GM10266 (cell line): ENCODE measurements around the gene FERMT3.
A peak's percentile ranks its signal among the peaks of the same experiment; 100 is the strongest.

Experiments used
- DNase-seq: peaks from one replicate; pipeline ENCODE4 v3.0.0; 2012; ENCODE audit errors: extremely low spot score
- TF ChIP-seq, protein P1 (sequence below): IDR thresholded peaks from 2 replicates; pipeline ENCODE4 v1.5.1; 2012; ENCODE audit warnings: mild to moderate bottlenecking, low read depth; ENCODE audit not compliant: control insufficient read depth, insufficient read depth; ENCODE audit errors: missing control alignments

The FERMT3 gene

DNA sequence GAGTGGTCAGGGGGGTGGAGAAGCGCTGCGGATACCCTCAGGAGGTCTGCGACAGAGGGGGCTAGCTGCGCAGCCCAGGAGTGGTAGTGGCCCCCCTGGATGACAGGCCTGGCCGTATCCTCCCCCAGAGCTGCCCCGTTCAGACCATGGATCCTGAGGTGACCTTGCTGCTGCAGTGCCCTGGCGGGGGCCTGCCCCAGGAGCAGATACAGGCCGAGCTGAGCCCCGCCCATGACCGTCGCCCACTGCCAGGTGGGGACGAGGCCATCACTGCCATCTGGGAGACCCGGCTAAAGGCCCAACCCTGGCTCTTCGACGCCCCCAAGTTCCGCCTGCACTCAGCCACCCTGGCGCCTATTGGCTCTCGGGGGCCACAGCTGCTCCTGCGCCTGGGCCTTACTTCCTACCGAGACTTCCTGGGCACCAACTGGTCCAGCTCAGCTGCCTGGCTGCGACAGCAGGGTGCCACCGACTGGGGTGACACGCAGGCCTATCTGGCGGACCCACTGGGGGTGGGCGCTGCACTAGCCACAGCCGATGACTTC is 20.1 kb downstream of the FERMT3 start:
- TF ChIP-seq, protein P1, sequence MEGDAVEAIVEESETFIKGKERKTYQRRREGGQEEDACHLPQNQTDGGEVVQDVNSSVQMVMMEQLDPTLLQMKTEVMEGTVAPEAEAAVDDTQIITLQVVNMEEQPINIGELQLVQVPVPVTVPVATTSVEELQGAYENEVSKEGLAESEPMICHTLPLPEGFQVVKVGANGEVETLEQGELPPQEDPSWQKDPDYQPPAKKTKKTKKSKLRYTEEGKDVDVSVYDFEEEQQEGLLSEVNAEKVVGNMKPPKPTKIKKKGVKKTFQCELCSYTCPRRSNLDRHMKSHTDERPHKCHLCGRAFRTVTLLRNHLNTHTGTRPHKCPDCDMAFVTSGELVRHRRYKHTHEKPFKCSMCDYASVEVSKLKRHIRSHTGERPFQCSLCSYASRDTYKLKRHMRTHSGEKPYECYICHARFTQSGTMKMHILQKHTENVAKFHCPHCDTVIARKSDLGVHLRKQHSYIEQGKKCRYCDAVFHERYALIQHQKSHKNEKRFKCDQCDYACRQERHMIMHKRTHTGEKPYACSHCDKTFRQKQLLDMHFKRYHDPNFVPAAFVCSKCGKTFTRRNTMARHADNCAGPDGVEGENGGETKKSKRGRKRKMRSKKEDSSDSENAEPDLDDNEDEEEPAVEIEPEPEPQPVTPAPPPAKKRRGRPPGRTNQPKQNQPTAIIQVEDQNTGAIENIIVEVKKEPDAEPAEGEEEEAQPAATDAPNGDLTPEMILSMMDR, result no peak
- DNase-seq, result peak; percentile 86

DNA sequence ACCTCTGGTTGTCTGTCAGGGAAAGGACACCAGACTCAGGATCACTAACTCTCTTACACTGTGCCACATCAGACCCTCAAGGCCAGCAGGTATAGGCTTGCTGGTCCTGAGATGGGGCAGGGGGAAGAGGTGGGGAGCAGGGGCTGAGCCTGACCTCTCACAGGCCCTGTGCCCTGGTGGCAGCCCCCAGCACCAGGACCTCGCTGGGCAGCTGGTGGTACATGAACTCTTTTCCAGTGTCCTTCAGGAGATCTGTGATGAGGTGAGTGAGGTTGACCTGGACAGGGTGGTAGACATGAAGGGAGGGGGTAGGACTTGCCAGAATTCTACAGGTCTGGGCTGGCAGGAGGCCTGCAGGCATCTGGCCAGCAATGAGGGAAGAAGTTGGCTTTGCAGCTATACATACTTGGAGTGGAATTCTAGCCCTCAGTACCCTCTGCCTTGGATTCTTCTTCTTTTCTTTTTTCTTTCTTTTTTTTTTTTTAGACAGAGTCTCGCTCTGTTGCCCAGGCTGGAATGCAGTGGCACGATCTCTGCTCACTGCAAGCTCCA is 21.0 kb downstream of the FERMT3 start:
- TF ChIP-seq, protein P1, result no peak
- no peak for DNase-seq

DNA sequence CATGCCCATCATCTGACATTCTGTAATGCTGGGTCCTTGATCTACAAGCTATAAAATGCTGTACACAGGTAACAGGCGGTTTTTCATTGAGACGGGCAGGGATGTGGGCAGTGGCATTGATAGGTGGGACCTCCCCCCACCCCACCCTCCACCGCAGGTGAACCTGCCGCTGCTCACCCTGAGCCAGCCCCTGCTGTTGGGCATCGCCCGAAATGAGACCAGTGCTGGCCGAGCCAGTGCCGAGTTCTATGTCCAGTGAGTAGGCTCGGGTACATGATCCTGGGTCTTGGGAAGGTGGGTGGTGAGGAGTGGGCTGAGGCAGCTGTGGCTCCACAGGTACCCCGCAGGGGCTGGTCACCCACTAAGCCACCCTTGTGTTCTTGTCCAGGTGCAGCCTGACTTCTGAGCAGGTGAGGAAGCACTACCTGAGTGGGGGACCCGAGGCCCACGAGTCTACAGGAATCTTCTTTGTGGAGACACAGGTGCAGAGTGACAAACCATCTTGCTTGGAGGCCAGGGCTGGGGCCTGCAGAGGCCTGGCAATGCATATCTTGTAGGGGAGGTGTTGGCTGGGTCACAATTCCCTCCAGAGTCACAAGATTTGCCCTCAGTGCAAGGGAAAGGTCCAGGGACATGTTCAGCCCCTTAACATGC is 22.7 kb downstream of the FERMT3 start:
- no peak for DNase-seq
- TF ChIP-seq, protein P1, result no peak

DNA sequence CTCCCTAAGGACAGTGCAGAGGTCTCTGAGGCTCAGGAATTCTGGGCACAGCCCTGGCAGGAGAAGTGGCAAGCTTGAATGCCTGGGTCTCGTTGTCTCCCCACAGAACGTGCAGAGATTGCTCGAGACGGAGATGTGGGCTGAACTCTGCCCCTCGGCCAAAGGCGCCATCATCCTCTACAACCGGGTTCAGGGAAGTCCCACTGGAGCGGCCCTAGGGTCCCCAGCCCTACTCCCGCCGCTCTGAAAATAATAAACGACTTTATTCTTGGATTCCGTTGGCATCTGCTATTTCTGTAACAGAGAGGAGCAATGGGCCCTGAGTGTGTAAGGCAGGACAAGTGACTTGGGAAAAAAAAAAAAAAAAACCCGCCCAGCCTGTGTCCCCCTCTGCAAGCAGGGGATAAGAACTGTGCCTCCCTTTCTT is 23.2 kb downstream of the FERMT3 start:
- no peak for DNase-seq
- TF ChIP-seq, protein P1, result no peak

DNA sequence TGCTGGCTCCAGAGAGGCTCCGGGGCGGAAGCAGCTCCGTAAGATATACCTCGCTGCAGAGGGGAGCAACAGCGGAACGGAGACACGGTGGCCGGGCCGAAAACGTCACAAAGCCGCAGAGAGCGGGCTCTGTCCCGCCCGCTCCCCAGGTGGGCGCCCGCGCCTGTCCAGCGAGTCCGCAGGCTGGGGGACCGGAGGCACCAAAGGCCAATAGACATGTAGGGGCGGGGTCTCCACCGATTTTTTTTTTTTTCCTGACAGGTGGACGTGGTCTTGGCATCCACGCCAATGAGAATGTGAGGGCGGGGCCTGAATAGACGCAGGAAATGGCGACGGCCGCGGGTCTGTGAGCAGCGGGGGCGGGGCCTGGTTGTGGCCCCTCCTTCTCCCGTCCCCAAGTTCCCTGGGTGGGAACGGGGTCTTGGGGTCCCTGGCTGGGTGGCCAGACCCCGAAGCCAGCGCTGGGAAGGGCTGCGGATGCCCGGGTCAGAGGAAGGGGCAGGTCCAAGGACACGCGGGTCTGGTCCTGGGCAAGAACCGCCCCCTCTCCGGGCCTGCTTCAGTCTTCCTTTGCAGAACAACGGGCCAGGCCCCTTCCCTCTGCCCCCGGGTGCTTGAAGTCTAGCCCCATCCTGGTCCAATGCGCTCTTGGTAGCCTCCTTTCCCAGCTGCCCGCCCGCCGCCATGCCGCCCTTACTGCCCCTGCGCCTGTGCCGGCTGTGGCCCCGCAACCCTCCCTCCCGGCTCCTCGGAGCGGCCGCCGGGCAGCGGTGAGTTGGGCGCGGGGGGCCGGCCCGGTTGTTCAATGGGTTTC is 23.9 kb downstream of the FERMT3 start, which contains the start of gene DNAJC4:
TSS of gene DNAJC4 (plus strand) at position 378 of the 814 bp plus-strand sequence. CDS start at position 685, 307 bp downstream.
- DNase-seq, result peak; percentile 93
- TF ChIP-seq, protein P1, result no peak

DNA sequence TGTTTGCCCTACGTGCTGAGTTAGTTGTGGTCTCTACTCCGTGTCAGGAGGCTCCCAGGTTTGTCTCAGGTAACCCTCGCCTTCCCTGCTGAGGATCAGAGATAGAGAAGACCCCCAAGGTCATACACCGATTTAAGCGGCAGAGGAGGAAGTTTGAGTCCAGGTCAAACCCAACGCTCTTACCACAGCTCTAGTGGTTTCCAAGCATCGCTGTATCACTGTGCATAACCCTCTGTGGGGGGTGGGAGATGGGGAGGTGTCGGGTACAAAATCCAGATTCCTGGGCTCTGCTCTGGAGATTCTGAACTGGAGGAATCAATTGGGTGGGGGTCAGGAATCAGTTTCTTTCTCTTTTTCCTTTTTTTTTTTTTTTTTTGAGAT is 24.5 kb downstream of the FERMT3 start:
- DNase-seq, result no peak
- TF ChIP-seq, protein P1, result no peak
